Measurements from ENCODE around the gene NTRK3.

Gene NTRK3

GRCh38 chr15:88161636-88162035 is 94.9 kb downstream of the NTRK3 start:
- Mint-ChIP-seq H3K4me1 (no peaks in the 10 kb centered on the region), H3K9me3 (no peaks in the 10 kb centered on the region), H3K36me3 (no peaks in the 10 kb centered on the region), H3K27ac (no peak overlapping the region), H3K4me3 (no peak overlapping the region), H3K27me3 (peaks cover 11 to 14% of the 10 kb centered on the region in 2 donors)
- ATAC-seq (replicated peaks) (no peak), DNase-seq (no peak)

- Mint-ChIP-seq H3K27me3 (peaks cover 4 to 11% of the 10 kb centered on the region in 2 donors), H3K4me1 (no peaks in the 10 kb centered on the region), H3K36me3 (no peaks in the 10 kb centered on the region), H3K4me3 (no peak overlapping the region), H3K9me3 (no peaks in the 10 kb centered on the region), H3K27ac (no peak overlapping the region)
- ATAC-seq (replicated peaks) = no peak
- DNase-seq = no peak
These were observed 101.2 kb downstream of the NTRK3 start for GRCh38 chr15:88155310-88155709.

GRCh38 chr15:88152672-88153071 is 103.9 kb downstream of the NTRK3 start:
- peaks cover 3 to 4% of the 10 kb centered on the region in 2 donors for H3K9me3 Mint-ChIP-seq
- ATAC-seq (replicated peaks) = no peak
- no peak for DNase-seq
- H3K36me3 Mint-ChIP-seq = no peaks in the 10 kb centered on the region
- H3K4me1 Mint-ChIP-seq = no peaks in the 10 kb centered on the region
- no peak overlapping the region for H3K4me3 Mint-ChIP-seq
- no peak overlapping the region for H3K27ac Mint-ChIP-seq
- H3K27me3 Mint-ChIP-seq = peaks cover 4 to 6% of the 10 kb centered on the region in 2 donors

- ATAC-seq (replicated peaks) = no peak
- H3K27ac Mint-ChIP-seq = no peak overlapping the region
- no peaks in the 10 kb centered on the region for H3K4me1 Mint-ChIP-seq
- no peak overlapping the region for H3K4me3 Mint-ChIP-seq
- no peaks in the 10 kb centered on the region for H3K27me3 Mint-ChIP-seq
- no peak for DNase-seq
- peaks cover 4 to 9% of the 10 kb centered on the region in 2 donors for H3K9me3 Mint-ChIP-seq
- no peaks in the 10 kb centered on the region for H3K36me3 Mint-ChIP-seq
These were observed 108.8 kb downstream of the NTRK3 start for GRCh38 chr15:88147760-88148159.

GRCh38 chr15:88144921-88145653 is 111.5 kb downstream of the NTRK3 start:
- no peaks in the 10 kb centered on the region for H3K4me1 Mint-ChIP-seq
- no peaks in the 10 kb centered on the region for H3K27me3 Mint-ChIP-seq
- DNase-seq (no peak), ATAC-seq (replicated peaks) (no peak)
- H3K9me3 Mint-ChIP-seq = peaks cover 5 to 9% of the 10 kb centered on the region in 2 donors
- H3K4me3 Mint-ChIP-seq = no peak overlapping the region
- H3K27ac Mint-ChIP-seq = no peak overlapping the region
- no peaks in the 10 kb centered on the region for H3K36me3 Mint-ChIP-seq

GRCh38 chr15:88142121-88142520 is 114.4 kb downstream of the NTRK3 start:
- peaks cover 3 to 4% of the 10 kb centered on the region in 2 donors for H3K9me3 Mint-ChIP-seq
- no peaks in the 10 kb centered on the region for H3K4me1 Mint-ChIP-seq
- no peaks in the 10 kb centered on the region for H3K36me3 Mint-ChIP-seq
- DNase-seq (no peak), ATAC-seq (replicated peaks) (no peak)
- H3K27ac Mint-ChIP-seq = no peak overlapping the region
- peaks cover 0 to 4% of the 10 kb centered on the region in 2 donors for H3K27me3 Mint-ChIP-seq
- H3K4me3 Mint-ChIP-seq = no peak overlapping the region

GRCh38 chr15:88141269-88141889 is 115.2 kb downstream of the NTRK3 start:
- Mint-ChIP-seq H3K36me3 (no peaks in the 10 kb centered on the region), H3K27me3 (peaks cover 0 to 4% of the 10 kb centered on the region in 2 donors), H3K4me3 (no peak overlapping the region), H3K4me1 (no peaks in the 10 kb centered on the region), H3K27ac (no peak overlapping the region), H3K9me3 (peaks cover 3 to 4% of the 10 kb centered on the region in 2 donors)
- ATAC-seq (replicated peaks) (no peak), DNase-seq (no peak)

- no peak for ATAC-seq (replicated peaks)
- H3K4me1 Mint-ChIP-seq = no peaks in the 10 kb centered on the region
- no peak overlapping the region for H3K27ac Mint-ChIP-seq
- no peak overlapping the region for H3K4me3 Mint-ChIP-seq
- H3K36me3 Mint-ChIP-seq = no peaks in the 10 kb centered on the region
- DNase-seq = no peak
- peaks cover 3 to 4% of the 10 kb centered on the region in 2 donors for H3K9me3 Mint-ChIP-seq
- peaks cover 0 to 4% of the 10 kb centered on the region in 2 donors for H3K27me3 Mint-ChIP-seq
These were observed 116.1 kb downstream of the NTRK3 start for GRCh38 chr15:88140398-88140797.

- ATAC-seq (replicated peaks) (no peak), DNase-seq (no peak)
- Mint-ChIP-seq H3K4me3 (no peak overlapping the region), H3K27me3 (peaks cover 0 to 4% of the 10 kb centered on the region in 2 donors), H3K9me3 (peaks cover 3 to 4% of the 10 kb centered on the region in 2 donors), H3K27ac (no peak overlapping the region), H3K4me1 (no peaks in the 10 kb centered on the region), H3K36me3 (no peaks in the 10 kb centered on the region)
These were observed 116.6 kb downstream of the NTRK3 start for GRCh38 chr15:88139936-88140335.

GRCh38 chr15:88133795-88134194 is 122.7 kb downstream of the NTRK3 start:
- H3K27ac Mint-ChIP-seq = no peak overlapping the region
- no peaks in the 10 kb centered on the region for H3K4me1 Mint-ChIP-seq
- no peak overlapping the region for H3K4me3 Mint-ChIP-seq
- no peaks in the 10 kb centered on the region for H3K36me3 Mint-ChIP-seq
- H3K9me3 Mint-ChIP-seq = peaks cover 0 to 3% of the 10 kb centered on the region in 2 donors
- no peak for DNase-seq
- peaks cover 0 to 4% of the 10 kb centered on the region in 2 donors for H3K27me3 Mint-ChIP-seq
- no peak for ATAC-seq (replicated peaks)

GRCh38 chr15:88132499-88132898 is 124.0 kb downstream of the NTRK3 start:
- H3K4me3 Mint-ChIP-seq = no peak overlapping the region
- DNase-seq (no peak), ATAC-seq (replicated peaks) (no peak)
- no peaks in the 10 kb centered on the region for H3K4me1 Mint-ChIP-seq
- no peak overlapping the region for H3K27ac Mint-ChIP-seq
- no peaks in the 10 kb centered on the region for H3K36me3 Mint-ChIP-seq
- no peaks in the 10 kb centered on the region for H3K9me3 Mint-ChIP-seq
- H3K27me3 Mint-ChIP-seq = peaks cover 3 to 4% of the 10 kb centered on the region in 2 donors

GRCh38 chr15:88131937-88132336 is 124.6 kb downstream of the NTRK3 start:
- no peak overlapping the region for H3K27ac Mint-ChIP-seq
- H3K4me1 Mint-ChIP-seq = no peaks in the 10 kb centered on the region
- no peaks in the 10 kb centered on the region for H3K36me3 Mint-ChIP-seq
- ATAC-seq (replicated peaks) = no peak
- H3K9me3 Mint-ChIP-seq = no peaks in the 10 kb centered on the region
- H3K4me3 Mint-ChIP-seq = no peak overlapping the region
- H3K27me3 Mint-ChIP-seq = peaks cover 3 to 6% of the 10 kb centered on the region in 2 donors
- no peak for DNase-seq

- H3K4me3 Mint-ChIP-seq = no peak overlapping the region
- H3K4me1 Mint-ChIP-seq = no peaks in the 10 kb centered on the region
- ATAC-seq (replicated peaks) (no peak), DNase-seq (no peak)
- no peaks in the 10 kb centered on the region for H3K36me3 Mint-ChIP-seq
- no peak overlapping the region for H3K27ac Mint-ChIP-seq
- H3K27me3 Mint-ChIP-seq = peaks cover 6 to 7% of the 10 kb centered on the region in 2 donors
- no peaks in the 10 kb centered on the region for H3K9me3 Mint-ChIP-seq
These were observed 129.1 kb downstream of the NTRK3 start for GRCh38 chr15:88127432-88127790.

GRCh38 chr15:88126695-88127431 is 129.7 kb downstream of the NTRK3 start:
- no peak for DNase-seq
- Mint-ChIP-seq H3K27ac (no peak overlapping the region), H3K27me3 (peaks cover 6 to 7% of the 10 kb centered on the region in 2 donors), H3K9me3 (no peaks in the 10 kb centered on the region), H3K36me3 (no peaks in the 10 kb centered on the region), H3K4me3 (no peak overlapping the region), H3K4me1 (no peaks in the 10 kb centered on the region)
- no peak for ATAC-seq (replicated peaks)

- Mint-ChIP-seq H3K4me1 (no peaks in the 10 kb centered on the region), H3K27ac (no peak overlapping the region), H3K36me3 (no peaks in the 10 kb centered on the region), H3K9me3 (no peaks in the 10 kb centered on the region), H3K4me3 (no peak overlapping the region), H3K27me3 (peaks cover 6 to 7% of the 10 kb centered on the region in 2 donors)
- DNase-seq = no peak
- ATAC-seq (replicated peaks) = no peak
These were observed 131.0 kb downstream of the NTRK3 start for GRCh38 chr15:88125576-88125975.

All from stimulated activated naive B cell treated with anti-CD40 and anti-IgM and Interleukin-4, amounts not matched to agents 10 μg/mL and 1 μg/mL and 100 μg/mL, for 72 hours (primary cell).